Stimulated activated naive CD4-positive, alpha-beta T cell treated with Interleukin-2 at 50 U/mL for 16 hours (primary cell): ENCODE measurements around the gene GLI3.
A peak's percentile ranks its signal among the peaks of the same experiment; 100 is the strongest.

Experiments
- DNase-seq: peaks from one replicate; lab custom pipeline; 2025; lab: John Stamatoyannopoulos, UW

Gene GLI3

GRCh38 chr7:41971640-41972187 is 265.3 kb downstream of the GLI3 start:
- DNase-seq, result no peak

DNA sequence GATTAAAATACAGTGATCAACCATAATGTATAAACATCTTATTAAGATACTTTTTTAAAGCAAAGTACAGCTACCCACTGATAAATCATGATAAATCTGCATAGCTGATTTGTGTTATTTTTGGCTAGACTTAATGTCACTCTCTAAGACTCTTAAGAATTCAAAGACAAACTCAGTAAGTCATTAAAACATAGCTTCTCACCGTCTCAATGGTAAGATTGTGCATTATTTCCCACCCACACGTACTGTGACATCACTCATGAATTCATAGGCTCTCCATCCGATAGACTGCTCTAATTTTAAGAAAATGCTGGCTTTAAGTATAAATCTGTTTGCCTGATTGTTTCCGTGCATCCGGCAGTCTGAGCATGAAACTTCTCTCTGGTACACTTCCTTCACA is 266.1 kb downstream of the GLI3 start:
- no peak for DNase-seq

GRCh38 chr7:41969561-41970105 is 267.4 kb downstream of the GLI3 start:
- no peak for DNase-seq

GRCh38 chr7:41967156-41967555 is 269.9 kb downstream of the GLI3 start:
- no peak for DNase-seq

- DNase-seq, result no peak
Measured at GRCh38 chr7:41965951-41966505, 271.0 kb downstream of the GLI3 start.

- no peak for DNase-seq
Measured at GRCh38 chr7:41964849-41965745, 271.9 kb downstream of the GLI3 start.

DNA sequence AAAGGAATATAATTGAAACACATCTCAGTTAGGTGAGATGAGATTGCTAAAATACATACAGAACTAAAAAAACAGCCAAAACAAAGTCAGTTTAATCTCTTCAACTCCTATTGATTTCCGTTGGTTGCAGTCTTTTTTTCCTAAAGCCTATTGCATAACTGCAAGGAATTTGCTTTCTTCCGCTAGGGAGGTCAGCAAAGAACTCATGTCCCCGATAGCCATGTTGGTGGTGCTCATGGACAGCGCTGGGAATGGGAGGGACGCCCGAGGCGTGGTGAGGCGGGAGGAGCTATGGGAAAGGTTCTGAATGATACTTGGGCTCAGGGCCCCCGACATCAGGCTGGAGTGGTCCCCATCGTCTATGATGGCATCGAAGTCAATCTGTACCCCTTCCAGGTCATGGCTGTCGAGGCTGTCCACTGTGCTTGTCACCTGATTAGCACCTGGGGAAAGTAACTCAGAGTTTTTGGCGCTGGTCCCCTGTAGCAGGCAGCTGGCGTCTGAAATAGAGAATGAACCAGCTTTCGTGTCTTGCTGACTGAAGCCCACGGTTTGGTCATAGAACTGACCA is 272.7 kb downstream of the GLI3 start:
- no peak for DNase-seq

DNA sequence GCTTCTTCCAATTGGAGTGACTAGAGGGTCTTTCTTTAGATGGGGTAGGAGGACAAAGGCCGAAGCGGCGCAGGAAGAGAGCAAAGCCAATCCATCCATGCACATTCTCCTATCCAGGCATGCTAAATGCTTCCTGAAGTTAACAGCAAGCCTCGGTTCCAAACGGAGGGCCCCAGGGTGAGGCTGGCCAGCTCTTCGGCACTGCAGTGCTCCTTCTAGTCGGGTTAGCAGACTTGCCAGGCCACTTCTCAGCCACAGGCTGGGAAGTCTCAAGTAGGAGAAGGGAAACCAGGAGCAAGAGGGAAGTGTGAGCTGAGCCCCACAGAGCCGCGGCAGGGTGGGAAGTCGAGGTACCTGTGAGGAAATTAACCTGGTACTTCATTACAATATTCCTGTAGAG is 280.3 kb downstream of the GLI3 start:
- no peak for DNase-seq

- no peak for DNase-seq
Measured at GRCh38 chr7:41955893-41956675, 280.9 kb downstream of the GLI3 start.

DNA sequence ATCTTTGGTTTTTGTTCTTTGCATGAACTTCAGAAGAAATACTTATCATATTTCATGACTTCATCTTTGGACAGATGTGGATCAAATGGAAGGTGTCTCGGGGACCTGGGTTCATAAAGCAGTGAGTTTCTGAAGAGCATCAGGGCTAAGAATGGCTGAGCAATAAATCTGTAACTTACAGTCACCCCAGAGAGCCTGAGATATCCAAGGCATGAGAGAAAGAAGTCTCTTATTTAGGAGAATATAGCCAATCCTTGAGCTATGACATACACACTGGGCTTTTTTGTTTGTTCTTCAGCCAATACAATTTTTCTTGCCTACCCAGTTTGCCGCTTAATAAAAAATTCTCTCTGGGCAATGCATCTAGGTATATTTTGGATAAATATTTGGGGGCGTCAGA is 281.6 kb downstream of the GLI3 start:
- no peak for DNase-seq

DNA sequence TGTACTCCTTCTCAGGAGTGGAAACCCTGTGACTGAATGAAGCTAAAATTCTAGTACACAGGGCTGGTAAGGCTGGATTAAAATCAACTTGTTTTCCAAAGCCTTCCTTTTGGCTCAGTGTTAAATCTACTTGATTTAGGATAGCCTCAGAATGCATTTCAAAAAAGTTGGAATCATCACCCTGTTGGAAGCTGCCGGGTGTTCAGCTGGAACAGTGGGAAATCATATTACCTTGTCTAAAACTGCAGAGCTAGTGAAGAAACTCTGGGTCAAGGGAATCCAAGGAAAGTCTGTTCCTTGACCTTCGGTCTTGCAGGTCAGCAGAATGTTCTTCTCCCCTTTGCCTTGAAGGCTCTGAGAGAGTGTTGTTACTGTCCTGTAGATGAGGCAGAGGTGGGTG is 282.0 kb downstream of the GLI3 start:
- DNase-seq, result no peak

DNA sequence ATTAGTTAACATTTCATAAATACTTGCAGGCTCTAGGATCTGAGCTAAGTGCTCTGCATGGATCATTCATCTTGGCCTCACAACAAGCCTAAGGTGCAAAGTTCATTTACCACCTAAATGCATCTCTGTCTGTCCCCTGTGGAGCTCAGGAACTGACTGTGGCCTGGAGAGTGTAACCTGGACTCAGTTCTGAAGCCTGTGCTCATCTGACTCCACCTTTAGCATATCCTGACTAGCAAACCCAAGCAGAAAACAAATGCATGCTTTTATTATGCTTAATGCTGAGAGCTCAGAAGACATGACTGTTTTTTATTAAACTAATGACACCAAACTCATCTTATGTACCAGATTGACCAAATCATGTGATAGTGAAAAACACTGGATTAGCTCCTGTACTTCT is 288.5 kb downstream of the GLI3 start:
- DNase-seq, result no peak

DNA sequence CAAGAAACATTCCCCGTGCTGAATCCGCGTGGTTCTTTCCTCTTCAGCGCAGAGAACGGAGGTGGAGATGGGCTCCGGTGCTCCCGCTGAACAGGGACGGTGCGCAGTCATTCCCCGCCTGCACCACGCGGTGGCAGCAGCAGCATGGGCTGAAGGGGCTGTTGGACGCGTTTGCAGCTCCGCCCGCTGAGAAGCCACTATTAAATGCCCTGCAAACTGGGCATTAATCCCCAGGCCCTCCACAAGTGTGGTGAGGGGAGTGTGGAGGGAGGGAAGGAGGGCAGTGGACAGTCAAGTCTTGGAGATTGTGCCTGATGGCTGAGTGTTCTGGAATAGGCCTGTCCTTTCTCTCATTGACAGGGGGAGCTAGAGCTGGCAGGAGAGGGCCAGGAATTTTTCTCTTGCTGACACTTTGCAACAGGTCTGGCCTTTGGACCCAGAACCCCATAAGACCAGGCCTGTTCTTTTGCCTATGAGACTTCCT is 293.9 kb downstream of the GLI3 start:
- peak; percentile 54 for DNase-seq

GRCh38 chr7:41942468-41943093 is 294.4 kb downstream of the GLI3 start:
- DNase-seq, result no peak

GRCh38 chr7:41940760-41941343 is 296.2 kb downstream of the GLI3 start:
- peak; percentile 30 for DNase-seq

DNA sequence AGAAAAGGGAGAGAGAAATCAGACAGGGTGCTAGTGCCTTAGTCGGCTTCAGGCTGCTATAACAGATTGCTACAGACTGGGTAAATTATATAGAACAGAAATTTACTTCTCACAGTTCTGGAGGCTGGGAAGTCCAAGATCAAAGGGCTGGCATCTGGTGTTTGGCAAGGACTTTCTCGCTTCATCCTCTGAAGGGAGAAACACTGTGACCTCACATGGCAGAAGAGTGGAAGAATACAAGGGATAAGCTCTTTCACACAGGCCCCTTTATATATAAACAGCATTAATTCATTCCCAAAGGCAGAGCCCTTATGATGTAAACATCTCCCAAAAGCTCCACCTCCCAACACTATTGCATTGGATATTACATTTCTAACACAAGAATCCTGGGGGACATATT is 298.6 kb downstream of the GLI3 start:
- no peak for DNase-seq

DNA sequence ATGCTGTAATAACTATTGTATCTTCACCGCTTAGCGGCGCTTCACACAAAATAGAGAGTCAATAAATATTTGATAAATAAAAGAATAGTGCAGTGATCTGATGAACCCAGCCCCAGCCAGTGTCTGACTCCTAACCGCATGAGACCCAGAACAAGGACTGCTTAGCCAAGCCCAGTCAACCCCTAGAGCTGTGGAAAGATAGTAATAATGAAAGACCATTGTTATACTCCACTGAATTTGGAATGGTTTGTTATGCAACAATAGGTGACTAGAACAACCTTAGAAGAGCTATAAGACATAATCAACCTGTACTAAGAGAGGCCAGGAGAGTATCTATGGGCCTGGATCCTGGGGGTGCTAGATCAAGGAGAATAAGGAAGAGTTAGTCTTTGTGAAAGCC is 303.6 kb downstream of the GLI3 start:
- no peak for DNase-seq

GRCh38 chr7:41931263-41931646 is 305.8 kb downstream of the GLI3 start:
- no peak for DNase-seq

GRCh38 chr7:41930538-41931262 is 306.3 kb downstream of the GLI3 start:
- no peak for DNase-seq

DNA sequence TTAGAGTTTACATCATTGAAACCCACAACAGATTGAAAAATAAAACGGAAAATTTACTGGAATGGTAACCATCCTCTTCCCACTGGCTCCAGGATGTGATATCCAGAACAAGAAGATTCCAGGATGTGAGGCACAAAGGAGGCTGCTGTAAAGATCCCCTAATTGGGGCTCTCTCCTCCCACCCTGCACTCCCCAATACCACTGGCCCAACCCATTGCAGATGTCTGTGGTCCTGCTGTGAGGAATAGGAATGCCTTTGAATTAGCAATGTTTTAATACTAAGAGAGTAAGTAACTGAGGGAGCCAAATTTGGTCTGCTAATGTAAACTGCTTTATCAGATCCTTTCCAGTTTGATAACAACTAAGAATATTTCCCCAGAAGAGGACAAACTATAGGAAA is 308.2 kb downstream of the GLI3 start:
- DNase-seq, result no peak
